ENCODE data around the gene AGBL1.

GRCh38 chr15:86857701-86858100 is 778.0 kb downstream of the AGBL1 start:
- TF ChIP-seq CTCF (IDR thresholded peaks at IDR 0.05; ENCODE audit: insufficient read depth, low read length), result no peak
- TF ChIP-seq SPI1 (IDR thresholded peaks at IDR 0.05; ENCODE audit: borderline replicate concordance, low read depth), result no peak
- no peak for TF ChIP-seq POLR2AphosphoS5 (IDR thresholded peaks at IDR 0.05; ENCODE audit: low read depth)

Data from HL-60 (cell line).